CD4-positive, alpha-beta T cell (primary cell): ENCODE data around the gene DUSP22. TPM values are rescaled to one million over a fixed set of nuclear protein-coding genes. Genes with fewer than 3 reads are reported as not detected.

Experiments used
- ATAC-seq: fragments of 200-7000 bp; cut with Tn5 transposase; one replicate; pipeline ENCODE4 v1.10.0; 2022; ENCODE audit warnings: mild to moderate bottlenecking; ENCODE audit not compliant: poor library complexity
- CTCF ChIA-PET: fragments of 350-600 bp; sonication (Branson Sonifier 250); formaldehyde crosslinking; loops from one replicate; lab custom pipeline; 2021; ENCODE audit warnings: antibody characterized with exemption, inconsistent platforms; lab: Charles Lee
- POLR2A ChIA-PET: fragments of 350-600 bp; sonication (Branson Sonifier 250); formaldehyde crosslinking; loops from one replicate; lab custom pipeline; 2021; ENCODE audit warnings: antibody characterized with exemption, inconsistent platforms; lab: Charles Lee
- DNase-seq, 14 experiments: peaks; one replicate each; pipeline ENCODE4 v3.0.0-alpha.2; 2013 to 2020; ENCODE audit warnings: mixed read lengths in 2 of 14
- H3K27ac ChIP-seq, 2 donors: one replicate each; pipeline versions ENCODE4 v1.5.1 to v1.7.0; 2013; ENCODE audit warnings: low read length in 2 of 2, low read depth in 1 of 2, mild to moderate bottlenecking in 1 of 2
- H3K27me3 ChIP-seq, 2 experiments: 1 replicate in 1 of 2; 2 replicates in 1 of 2; pipeline versions ENCODE4 v1.6.1 to v1.7.0; 2013; ENCODE audit warnings: low read length in 2 of 2, control low read depth in 1 of 2, mild to moderate bottlenecking in 1 of 2, moderate library complexity in 1 of 2; ENCODE audit not compliant: insufficient read depth in 2 of 2, control insufficient read depth in 1 of 2
- H3K36me3 ChIP-seq: one replicate; pipeline ENCODE4 v1.6.1; 2013; ENCODE audit warnings: low read length, control low read depth; ENCODE audit not compliant: insufficient read depth
- H3K4me1 ChIP-seq: one replicate; pipeline ENCODE4 v1.6.1; 2013; ENCODE audit warnings: low read length, control low read depth; ENCODE audit not compliant: insufficient read depth
- H3K4me3 ChIP-seq: one replicate; pipeline ENCODE4 v1.5.1; 2013; ENCODE audit warnings: mild to moderate bottlenecking, low read length, moderate library complexity
- H3K9me3 ChIP-seq, 2 experiments: 1 replicate in 1 of 2; 2 replicates in 1 of 2; pipeline versions ENCODE4 v1.6.1 to v1.7.0; 2013; ENCODE audit warnings: low read length in 2 of 2, mild to moderate bottlenecking in 2 of 2, control low read depth in 1 of 2, moderate library complexity in 1 of 2; ENCODE audit not compliant: control insufficient read depth in 1 of 2, insufficient read depth in 1 of 2
- H3K27ac Mint-ChIP-seq: one replicate; pipeline ENCODE4 v1.8.0; 2020; ENCODE audit warnings: mixed read lengths
- H3K27me3 Mint-ChIP-seq: one replicate; pipeline ENCODE4 v1.8.0; 2021; ENCODE audit warnings: mixed read lengths
- H3K36me3 Mint-ChIP-seq: one replicate; pipeline ENCODE4 v1.8.0; 2021; ENCODE audit warnings: low read depth, mixed read lengths
- H3K4me1 Mint-ChIP-seq: one replicate; pipeline ENCODE4 v1.8.0; 2021; ENCODE audit warnings: low read depth, mixed read lengths
- H3K4me3 Mint-ChIP-seq: one replicate; pipeline ENCODE4 v1.8.0; 2020; ENCODE audit warnings: mild to moderate bottlenecking, mixed read lengths
- H3K9me3 Mint-ChIP-seq: one replicate; pipeline ENCODE4 v1.8.0; 2020; ENCODE audit warnings: mixed read lengths
- CTCF ChIP-seq: fragments of 200-600 bp; IDR thresholded peaks from one replicate; pipeline ENCODE4 v1.8.0; 2022; ENCODE audit warnings: antibody characterized with exemption, mild to moderate bottlenecking
- intact Hi-C, 2 experiments: fragments of 100-400 bp; cut with DNase I in 1 of 2; cut with micrococcal nuclease in 1 of 2; formaldehyde crosslinking; loops; one replicate each; pipeline versions ENCODE4 v1.15.1 to v1.9.0; 2023 to 2025; cut with DNase I, micrococcal nuclease
- total RNA-seq, 174 experiments: library from RNA in 2 of 174; stranded (reverse) in 2 of 174; gene quantifications; one replicate each; pipeline ENCODE4 v1.2.3 and lab custom pipeline; 2021 to 2026

The DUSP22 gene
- total RNA-seq, 2 experiments from 2014 or later: 25.4 to 26.3 TPM

GRCh38 chr6:256169-256568, 36.1 kb upstream of the DUSP22 start:
- H3K27ac Mint-ChIP-seq: no peak overlapping the region
- no peak for ATAC-seq

GRCh38 chr6:257031-257725, 35.1 kb upstream of the DUSP22 start:
- ChIA-PET CTCF (interaction anchor here (1.7 kb wide), 1 partner anchor 9 kb away, joined by 5 read pairs; no protein-coding TSS in a partner anchor), POLR2A (interaction anchor here (1.4 kb wide), 2 partner anchors 32 to 218 kb away, joined by 3 read pairs; no protein-coding TSS in a partner anchor)
- no peak overlapping the region for H3K27ac Mint-ChIP-seq
- ATAC-seq (no peak), DNase-seq (peak in 2 of 14 experiments; percentile 48 to 56)
- Histone ChIP-seq H3K4me3 (no peak overlapping the region), H3K27ac (no peak overlapping the region), H3K27me3 (no peaks in the 10 kb centered on the region), H3K36me3 (no peaks in the 10 kb centered on the region), H3K9me3 (no peaks in the 10 kb centered on the region), H3K4me1 (peaks cover 13% of the 10 kb centered on the region)
- no peaks in the 10 kb centered on the region for H3K9me3 Mint-ChIP-seq
- peaks cover 48% of the 10 kb centered on the region for H3K4me1 Mint-ChIP-seq
- no peak overlapping the region for H3K4me3 Mint-ChIP-seq
- no peaks in the 10 kb centered on the region for H3K27me3 Mint-ChIP-seq
- intact Hi-C loops: no loop called here
- H3K36me3 Mint-ChIP-seq: no peaks in the 10 kb centered on the region
- TF ChIP-seq CTCF: no peak

More at GRCh38 chr6:256169-256568, 36.1 kb upstream of the DUSP22 start:
- intact Hi-C loops: no loop called here
- Histone ChIP-seq H3K36me3 (no peaks in the 10 kb centered on the region), H3K9me3 (no peaks in the 10 kb centered on the region), H3K27me3 (no peaks in the 10 kb centered on the region), H3K4me3 (no peak overlapping the region), H3K27ac (no peak overlapping the region), H3K4me1 (peaks cover 13% of the 10 kb centered on the region)
- no peaks in the 10 kb centered on the region for H3K27me3 Mint-ChIP-seq
- H3K36me3 Mint-ChIP-seq: no peaks in the 10 kb centered on the region
- ChIA-PET POLR2A (interaction anchor here (1.4 kb wide), 1 partner anchor 31 kb away, joined by 3 read pairs; no protein-coding TSS in a partner anchor), CTCF (interaction anchor here (0.5 to 1.7 kb wide), 2 partner anchors 8 to 61 kb away, joined by 3 to 5 read pairs; no protein-coding TSS in a partner anchor)
- no peak for DNase-seq
- peaks cover 53% of the 10 kb centered on the region for H3K4me1 Mint-ChIP-seq
- no peak overlapping the region for H3K4me3 Mint-ChIP-seq
- TF ChIP-seq CTCF: no peak
- no peaks in the 10 kb centered on the region for H3K9me3 Mint-ChIP-seq

- no peaks in the 10 kb centered on the region for H3K27me3 Mint-ChIP-seq
- no peak overlapping the region for H3K4me3 ChIP-seq
- no peak for TF ChIP-seq CTCF
- H3K36me3 Mint-ChIP-seq: no peaks in the 10 kb centered on the region
- H3K36me3 ChIP-seq: no peaks in the 10 kb centered on the region
- intact Hi-C loops: no loop called here
- no peak overlapping the region for H3K27ac Mint-ChIP-seq
- ATAC-seq (no peak), DNase-seq (no peak)
- ChIA-PET CTCF (interaction anchor here (1.1 to 1.7 kb wide), 2 partner anchors 10 to 20 kb away, joined by 3 to 5 read pairs; no protein-coding TSS in a partner anchor), POLR2A (interaction anchor here (1.4 kb wide), 2 partner anchors 33 to 217 kb away, joined by 3 read pairs; no protein-coding TSS in a partner anchor)
- H3K4me1 Mint-ChIP-seq: peaks cover 42% of the 10 kb centered on the region
- H3K27ac ChIP-seq: no peak overlapping the region
- no peaks in the 10 kb centered on the region for H3K27me3 ChIP-seq
- no peaks in the 10 kb centered on the region for H3K9me3 Mint-ChIP-seq
- peaks cover 13% of the 10 kb centered on the region for H3K4me1 ChIP-seq
- no peak overlapping the region for H3K4me3 Mint-ChIP-seq
- no peaks in the 10 kb centered on the region for H3K9me3 ChIP-seq
Observed at GRCh38 chr6:257774-258173, 34.5 kb upstream of the DUSP22 start.
